Parathyroid adenoma (tissue), 2 donors: ENCODE results near the gene AGBL4.

Experiments used
- H2AFZ ChIP-seq: fragments of 300-600 bp; sonication (generic); one replicate; pipeline ENCODE4 v1.7.0; 2017; ENCODE audit warnings: antibody characterized with exemption, mild to moderate bottlenecking
- H3K27ac ChIP-seq: fragments of 300-600 bp; sonication (generic); one replicate; pipeline ENCODE4 v1.7.0; 2017
- H3K27me3 ChIP-seq: fragments of 300-600 bp; sonication (generic); one replicate; pipeline ENCODE4 v1.7.0; 2017; ENCODE audit warnings: low read length; ENCODE audit not compliant: control insufficient read depth, insufficient read depth
- H3K36me3 ChIP-seq: fragments of 300-600 bp; sonication (generic); one replicate; pipeline ENCODE4 v1.7.0; 2017; ENCODE audit warnings: low read length; ENCODE audit not compliant: control insufficient read depth, insufficient read depth
- H3K4me1 ChIP-seq: fragments of 300-600 bp; sonication (generic); one replicate; pipeline ENCODE4 v1.7.0; 2017; ENCODE audit warnings: control low read depth
- H3K4me2 ChIP-seq: fragments of 300-600 bp; sonication (generic); one replicate; pipeline ENCODE4 v1.7.0; 2017; ENCODE audit warnings: low read length
- H3K4me3 ChIP-seq: fragments of 300-600 bp; sonication (generic); one replicate; pipeline ENCODE4 v1.7.0; 2017; ENCODE audit warnings: low read depth, low read length
- H3K79me2 ChIP-seq: fragments of 300-600 bp; sonication (generic); one replicate; pipeline ENCODE4 v1.7.0; 2017; ENCODE audit warnings: control low read depth
- H3K9ac ChIP-seq: fragments of 300-600 bp; sonication (generic); one replicate; pipeline ENCODE4 v1.7.0; 2017; ENCODE audit warnings: mild to moderate bottlenecking
- H3K9me3 ChIP-seq: fragments of 300-600 bp; sonication (generic); one replicate; pipeline ENCODE4 v1.7.0; 2017; ENCODE audit warnings: low read length; ENCODE audit not compliant: control insufficient read depth
- CTCF ChIP-seq: fragments of 300-600 bp; sonication (generic); IDR thresholded peaks from one replicate; pipeline ENCODE4 v1.7.0; 2017; ENCODE audit warnings: antibody characterized with exemption, mild to moderate bottlenecking
- donor health status: primary hyperparathyroidism.

Gene AGBL4

DNA sequence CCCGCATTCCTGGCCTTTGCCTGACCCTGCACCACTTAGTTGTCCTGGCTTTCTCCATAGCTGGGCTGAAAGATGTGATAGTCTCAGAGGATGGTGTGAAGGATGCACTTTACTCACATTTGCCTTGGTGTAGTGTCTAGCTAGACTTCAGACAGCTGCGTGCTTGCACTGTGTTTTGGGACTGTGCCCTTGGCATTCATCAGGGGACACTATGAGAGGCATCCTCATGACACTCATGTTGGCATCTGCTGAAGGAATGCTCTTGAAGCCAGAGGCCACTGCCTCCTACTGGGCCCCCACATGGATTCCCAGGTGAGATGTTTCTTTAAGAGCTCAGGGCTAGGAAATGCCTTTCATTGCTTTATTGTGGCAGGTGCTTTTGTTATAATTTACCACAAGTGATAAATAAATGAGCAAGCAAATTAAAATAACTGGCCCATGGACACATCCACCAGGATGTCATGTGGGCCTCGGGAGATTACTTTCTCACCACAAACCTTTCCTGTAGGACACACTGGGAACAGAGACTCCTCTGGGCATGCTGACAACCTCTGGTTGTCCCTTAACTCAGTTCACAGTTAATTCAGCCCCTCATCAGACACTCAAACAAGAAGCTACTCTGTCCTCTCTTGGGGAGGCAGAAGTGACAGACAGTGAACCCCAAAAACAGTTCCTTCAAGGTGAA lies 1452.3 kb downstream of the AGBL4 start:
- Histone ChIP-seq H3K27ac (no peak overlapping the region), H3K4me1 (no peaks in the 10 kb centered on the region), H3K4me3 (no peak overlapping the region), H3K9ac (no peak overlapping the region), H2AFZ (no peak overlapping the region), H3K79me2 (no peaks in the 10 kb centered on the region), H3K27me3 (no peaks in the 10 kb centered on the region), H3K4me2 (no peak overlapping the region), H3K36me3 (no peaks in the 10 kb centered on the region), H3K9me3 (no peaks in the 10 kb centered on the region)
- TF ChIP-seq CTCF = no peak

GRCh38 chr1:48570568-48570967 lies 1453.2 kb downstream of the AGBL4 start:
- Histone ChIP-seq H3K27me3 (no peaks in the 10 kb centered on the region), H3K36me3 (no peaks in the 10 kb centered on the region), H2AFZ (no peak overlapping the region), H3K27ac (no peak overlapping the region), H3K4me2 (no peak overlapping the region), H3K4me1 (no peaks in the 10 kb centered on the region), H3K9me3 (no peaks in the 10 kb centered on the region), H3K9ac (no peak overlapping the region), H3K4me3 (no peak overlapping the region), H3K79me2 (no peaks in the 10 kb centered on the region)
- TF ChIP-seq CTCF = no peak

- Histone ChIP-seq H3K27ac (no peak overlapping the region), H3K4me1 (no peaks in the 10 kb centered on the region), H3K4me3 (no peak overlapping the region), H3K9ac (no peak overlapping the region), H3K27me3 (no peaks in the 10 kb centered on the region), H2AFZ (no peak overlapping the region), H3K36me3 (no peaks in the 10 kb centered on the region), H3K9me3 (no peaks in the 10 kb centered on the region), H3K4me2 (no peak overlapping the region), H3K79me2 (no peaks in the 10 kb centered on the region)
- TF ChIP-seq CTCF = no peak
Observed at GRCh38 chr1:48568501-48568900, 1455.3 kb downstream of the AGBL4 start.

DNA sequence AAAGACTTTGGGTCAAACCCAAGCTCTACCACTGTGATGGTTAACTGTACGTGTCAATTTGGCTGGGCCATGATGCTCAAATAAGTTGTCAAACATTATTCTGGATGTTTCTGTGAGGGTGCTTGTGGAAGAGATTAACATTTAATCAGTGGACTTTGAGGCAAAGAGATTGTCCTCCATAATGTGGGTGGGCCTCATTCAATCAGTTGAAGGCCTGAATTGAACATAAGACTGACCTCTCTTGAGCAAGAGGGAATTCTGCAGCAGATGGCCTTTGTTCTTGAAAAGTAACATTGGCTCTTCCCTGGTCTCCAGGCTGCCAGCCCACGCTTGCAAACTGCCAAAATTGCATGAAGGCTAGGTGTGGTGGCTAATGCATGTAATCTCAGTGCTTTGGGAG lies 1457.3 kb downstream of the AGBL4 start:
- Histone ChIP-seq H3K9ac (no peak overlapping the region), H3K4me1 (no peaks in the 10 kb centered on the region), H3K9me3 (no peaks in the 10 kb centered on the region), H2AFZ (no peak overlapping the region), H3K27ac (no peak overlapping the region), H3K4me2 (no peak overlapping the region), H3K36me3 (no peaks in the 10 kb centered on the region), H3K27me3 (no peaks in the 10 kb centered on the region), H3K4me3 (no peak overlapping the region), H3K79me2 (no peaks in the 10 kb centered on the region)
- no peak for TF ChIP-seq CTCF

DNA sequence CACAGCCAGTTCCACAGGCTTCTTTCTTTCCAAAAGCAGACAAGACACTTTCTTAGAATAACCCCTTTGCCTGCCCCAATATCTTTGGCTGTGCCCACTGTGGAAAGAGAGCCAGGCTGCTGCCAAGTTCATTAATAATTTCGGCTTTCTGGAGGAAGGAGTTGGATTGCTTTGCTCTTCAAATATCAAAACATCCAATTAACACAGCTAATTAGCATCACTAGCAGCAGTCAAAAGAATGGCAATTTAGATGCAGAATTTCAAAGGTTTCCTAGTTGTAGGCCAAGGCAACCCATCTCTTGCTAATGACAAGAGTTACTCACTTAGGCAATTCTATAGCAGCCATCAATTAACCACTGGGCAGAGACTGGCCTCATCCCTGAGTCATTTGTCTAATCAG lies 1460.7 kb downstream of the AGBL4 start:
- H3K79me2 ChIP-seq = no peaks in the 10 kb centered on the region
- H2AFZ ChIP-seq = no peak overlapping the region
- no peak overlapping the region for H3K4me2 ChIP-seq
- H3K27ac ChIP-seq = no peak overlapping the region
- H3K4me1 ChIP-seq = no peaks in the 10 kb centered on the region
- no peak overlapping the region for H3K4me3 ChIP-seq
- no peaks in the 10 kb centered on the region for H3K27me3 ChIP-seq
- no peaks in the 10 kb centered on the region for H3K36me3 ChIP-seq
- H3K9ac ChIP-seq = no peak overlapping the region
- no peaks in the 10 kb centered on the region for H3K9me3 ChIP-seq
- no peak for TF ChIP-seq CTCF
